ENCODE measurements around the gene ANO2.

The ANO2 gene

DNA sequence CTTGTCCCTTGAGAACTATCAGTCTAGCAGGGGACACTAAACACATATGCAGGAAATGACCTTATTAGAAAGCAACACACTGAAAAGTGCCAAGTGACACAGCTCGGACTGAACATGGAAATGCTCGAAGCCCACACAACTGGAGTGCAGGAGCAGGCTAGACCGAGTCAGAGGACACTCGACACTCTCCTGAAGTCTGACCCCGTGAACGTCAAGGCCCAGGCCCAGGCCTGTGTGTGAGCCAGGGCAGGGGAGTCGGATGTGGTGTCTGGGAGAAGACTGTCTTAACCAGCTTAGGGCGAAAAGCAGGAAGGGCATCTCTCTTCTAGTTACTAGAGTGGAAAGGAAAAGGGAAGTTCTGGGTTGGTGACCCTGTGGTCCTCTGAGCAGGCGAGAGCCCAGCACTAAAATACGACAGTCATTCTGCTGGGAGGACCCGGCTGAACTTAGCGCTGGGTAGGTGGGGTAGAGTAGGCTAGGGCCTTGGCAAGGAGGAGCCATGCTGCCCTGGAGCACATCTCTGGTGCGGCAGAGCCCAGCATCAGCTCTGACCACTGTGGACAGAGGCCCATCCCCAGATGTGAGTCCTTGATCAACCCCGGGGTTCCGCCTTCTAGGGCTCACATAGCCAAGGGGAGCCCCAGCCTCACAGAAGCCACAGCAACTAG, 420.2 kb downstream of the ANO2 start:
- H3K4me3 ChIP-seq (replicated peaks; ENCODE audit: low read depth, low read length), result no peak overlapping the region
- DNase-seq (ENCODE audit: extremely low read depth, low read depth), result no peak
- TF ChIP-seq, protein P1, sequence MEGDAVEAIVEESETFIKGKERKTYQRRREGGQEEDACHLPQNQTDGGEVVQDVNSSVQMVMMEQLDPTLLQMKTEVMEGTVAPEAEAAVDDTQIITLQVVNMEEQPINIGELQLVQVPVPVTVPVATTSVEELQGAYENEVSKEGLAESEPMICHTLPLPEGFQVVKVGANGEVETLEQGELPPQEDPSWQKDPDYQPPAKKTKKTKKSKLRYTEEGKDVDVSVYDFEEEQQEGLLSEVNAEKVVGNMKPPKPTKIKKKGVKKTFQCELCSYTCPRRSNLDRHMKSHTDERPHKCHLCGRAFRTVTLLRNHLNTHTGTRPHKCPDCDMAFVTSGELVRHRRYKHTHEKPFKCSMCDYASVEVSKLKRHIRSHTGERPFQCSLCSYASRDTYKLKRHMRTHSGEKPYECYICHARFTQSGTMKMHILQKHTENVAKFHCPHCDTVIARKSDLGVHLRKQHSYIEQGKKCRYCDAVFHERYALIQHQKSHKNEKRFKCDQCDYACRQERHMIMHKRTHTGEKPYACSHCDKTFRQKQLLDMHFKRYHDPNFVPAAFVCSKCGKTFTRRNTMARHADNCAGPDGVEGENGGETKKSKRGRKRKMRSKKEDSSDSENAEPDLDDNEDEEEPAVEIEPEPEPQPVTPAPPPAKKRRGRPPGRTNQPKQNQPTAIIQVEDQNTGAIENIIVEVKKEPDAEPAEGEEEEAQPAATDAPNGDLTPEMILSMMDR (IDR thresholded peaks at IDR 0.05; ENCODE audit: low read depth, low read length, missing control alignments), result no peak

DNA sequence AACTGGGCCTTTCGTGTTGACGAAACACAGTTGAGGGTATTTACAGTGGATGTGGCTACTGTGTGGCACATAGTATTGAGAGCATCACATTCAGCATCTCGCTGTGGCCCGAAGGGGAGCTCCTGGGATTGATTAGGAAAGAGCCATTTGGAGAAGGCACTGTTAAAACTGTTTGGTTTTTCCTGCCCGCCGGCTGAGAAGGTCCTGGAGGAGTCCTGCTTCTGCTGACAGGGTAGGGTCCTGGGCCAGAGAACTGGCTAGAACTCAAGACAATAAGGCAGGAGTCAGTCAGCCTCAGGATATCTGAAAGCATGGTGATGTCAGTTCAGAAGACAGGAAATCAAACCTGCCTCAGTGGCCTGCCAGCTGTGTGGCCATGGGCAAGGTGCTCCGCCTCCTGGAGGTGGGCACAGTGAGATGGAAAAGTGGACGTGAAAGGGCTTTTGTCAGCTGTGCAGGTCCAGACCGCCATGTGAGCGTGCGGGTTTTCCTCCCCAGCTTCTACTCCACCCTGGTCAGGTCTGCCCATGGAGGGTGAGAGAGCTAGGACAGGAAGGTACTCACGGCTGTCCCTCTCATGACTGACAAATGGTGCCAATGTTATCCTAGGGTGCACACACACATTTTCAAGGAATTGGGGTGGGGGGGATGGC, 420.8 kb downstream of the ANO2 start:
- TF ChIP-seq, protein P1 (IDR thresholded peaks at IDR 0.05; ENCODE audit: low read depth, low read length, missing control alignments), result no peak
- no peak for DNase-seq (ENCODE audit: extremely low read depth, low read depth)
- H3K4me3 ChIP-seq (replicated peaks; ENCODE audit: low read depth, low read length), result no peak overlapping the region

DNA sequence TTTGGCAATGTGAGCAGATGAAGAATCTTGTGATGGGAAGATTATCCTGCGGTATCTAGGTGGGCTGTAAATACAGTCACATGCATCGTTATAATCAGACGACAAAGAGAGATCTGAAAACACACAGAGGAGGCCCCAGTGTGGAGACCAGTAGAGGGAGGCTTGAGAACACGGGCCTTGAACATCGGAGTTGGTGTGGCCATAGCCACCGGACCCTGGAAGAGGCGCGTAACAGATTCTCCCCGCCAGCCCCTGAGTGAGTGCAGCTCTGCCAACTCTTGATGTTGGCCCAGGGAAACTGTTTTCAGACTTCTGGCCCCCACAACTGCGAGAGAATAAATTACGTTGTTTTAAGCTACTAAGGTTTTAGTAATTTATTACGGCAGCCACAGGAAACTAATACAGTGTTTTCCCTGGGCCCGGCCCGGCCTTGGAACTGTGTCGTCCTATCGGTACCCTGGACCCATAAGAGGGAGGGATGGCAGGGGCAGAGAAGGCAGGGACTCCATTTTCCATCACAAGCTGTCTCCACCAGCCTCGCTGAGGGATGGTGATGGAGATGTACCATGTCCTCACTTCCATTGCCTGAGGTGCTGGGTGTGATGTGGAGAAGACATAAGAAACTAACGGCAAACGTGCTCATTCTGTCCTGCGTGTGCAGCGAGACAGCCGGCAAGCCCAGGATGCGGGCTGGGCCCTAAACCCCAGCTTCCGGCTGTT, 421.5 kb downstream of the ANO2 start:
- DNase-seq (ENCODE audit: extremely low read depth, low read depth), result no peak
- H3K4me3 ChIP-seq (replicated peaks; ENCODE audit: low read depth, low read length), result no peak overlapping the region
- TF ChIP-seq, protein P1 (IDR thresholded peaks at IDR 0.05; ENCODE audit: low read depth, low read length, missing control alignments), result no peak

DNA sequence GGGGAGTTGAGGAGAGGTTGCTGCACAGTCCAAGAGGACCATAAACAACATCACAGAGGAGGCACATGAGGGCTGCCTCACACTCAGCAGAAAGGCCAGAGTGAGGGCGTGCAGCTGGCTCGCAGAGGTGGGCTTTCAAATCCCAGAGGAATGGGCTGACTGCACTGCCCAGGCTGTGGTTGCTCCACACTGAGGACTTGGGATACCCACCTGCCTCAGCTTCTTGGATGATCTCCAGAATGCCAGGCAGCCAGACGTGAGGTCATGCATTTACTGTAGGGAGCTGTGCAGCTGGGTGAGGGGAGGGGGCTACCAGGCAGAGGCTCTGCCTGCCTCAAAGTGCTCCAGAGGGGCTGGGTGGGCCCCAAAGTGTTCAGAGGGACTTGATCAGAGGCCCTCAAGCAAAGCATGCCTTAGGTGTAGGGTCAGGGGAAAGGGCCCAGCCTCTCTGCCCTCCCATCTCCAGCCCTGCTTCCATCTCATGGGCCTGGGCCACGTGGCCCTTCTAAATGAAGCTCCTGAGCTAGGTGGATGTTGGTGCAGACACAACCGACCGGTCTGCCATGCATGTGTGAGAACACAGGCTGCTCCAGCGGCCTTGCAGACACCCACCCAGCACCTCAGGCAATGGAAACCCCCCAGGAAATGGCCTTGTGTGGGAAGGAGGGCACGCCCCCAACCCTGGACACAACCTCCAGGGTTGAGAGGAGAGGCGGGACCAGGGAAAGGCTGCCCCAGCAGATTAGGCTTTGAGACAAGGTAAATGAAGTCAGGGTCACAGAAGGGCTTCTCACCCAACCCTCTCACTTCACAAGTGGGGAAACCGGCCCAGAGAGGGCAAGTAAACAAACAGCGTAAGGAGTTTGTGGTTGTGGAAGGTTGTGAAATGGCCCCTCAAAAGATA, 422.4 kb downstream of the ANO2 start:
- no peak overlapping the region for H3K4me3 ChIP-seq (replicated peaks; ENCODE audit: low read depth, low read length)
- no peak for DNase-seq (ENCODE audit: extremely low read depth, low read depth)
- TF ChIP-seq, protein P1 (IDR thresholded peaks at IDR 0.05; ENCODE audit: low read depth, low read length, missing control alignments), result no peak

DNA sequence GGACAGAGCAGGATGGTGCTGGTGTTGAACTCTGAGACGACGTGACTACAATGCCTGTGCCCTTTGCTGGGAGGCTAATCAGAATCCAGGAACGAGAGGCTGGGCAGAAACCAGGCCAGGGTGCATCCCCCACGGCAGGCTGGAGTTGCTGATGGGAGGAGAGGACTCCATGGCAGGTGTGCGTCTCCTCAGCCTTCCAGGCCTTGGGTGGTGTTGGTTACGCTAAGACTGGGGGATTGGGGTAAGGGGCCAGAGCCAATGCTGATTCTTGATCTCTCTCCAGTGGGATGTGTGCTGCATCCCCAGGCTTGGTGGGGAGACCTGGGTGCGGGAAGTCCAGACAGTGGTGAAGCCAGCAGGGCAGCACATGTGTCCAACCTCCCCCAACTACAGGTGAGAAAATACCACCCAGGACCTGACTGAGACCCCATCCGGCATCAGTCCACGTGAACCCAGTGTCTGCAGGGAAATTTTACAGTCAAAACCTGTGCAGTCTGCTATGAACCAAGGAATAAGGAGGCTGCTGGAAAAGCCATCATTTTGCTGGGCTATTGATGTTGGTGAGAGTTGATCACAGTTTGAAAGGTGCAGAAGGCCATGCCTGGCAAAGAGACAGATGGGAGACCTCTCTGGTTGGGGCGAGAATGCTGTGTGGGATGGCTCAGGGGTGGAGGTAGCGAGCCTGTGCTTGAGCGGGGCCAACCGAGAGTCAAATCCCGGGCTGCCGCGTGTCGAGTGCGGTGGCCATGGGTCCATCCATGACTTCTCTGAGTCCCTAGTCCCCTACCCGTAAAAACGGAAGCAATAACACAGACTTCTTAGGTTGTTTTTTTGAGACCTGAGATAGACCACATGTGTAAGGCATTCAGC, 423.4 kb downstream of the ANO2 start:
- TF ChIP-seq, protein P1 (IDR thresholded peaks at IDR 0.05; ENCODE audit: low read depth, low read length, missing control alignments), result no peak
- H3K4me3 ChIP-seq (replicated peaks; ENCODE audit: low read depth, low read length), result no peak overlapping the region
- DNase-seq (ENCODE audit: extremely low read depth, low read depth), result no peak
